Subcutaneous adipose tissue (tissue), 4 donors: ENCODE measurements around the gene SLC30A1. TPM values are rescaled to one million over a fixed set of nuclear protein-coding genes. Genes with fewer than 3 reads are reported as not detected.

Source experiments
- CTCF ChIP-seq: fragments of 450-650 bp; IDR thresholded peaks from one replicate; pipeline ENCODE4 v1.5.1; 2016; ENCODE audit warnings: low read depth, mild to moderate bottlenecking, control low read depth, antibody characterized with exemption, moderate library complexity
- total RNA-seq, 4 donors: library from RNA; depleted of rRNA; stranded (reverse); fragments of >200 nt; gene quantifications; one replicate each; pipeline ENCODE4 v1.1.0, GENCODE V29; 2016

SLC30A1 gene
- total RNA-seq, 4 donors from 2014 or later = 17.1 to 43.7 (median 26.6) TPM

DNA sequence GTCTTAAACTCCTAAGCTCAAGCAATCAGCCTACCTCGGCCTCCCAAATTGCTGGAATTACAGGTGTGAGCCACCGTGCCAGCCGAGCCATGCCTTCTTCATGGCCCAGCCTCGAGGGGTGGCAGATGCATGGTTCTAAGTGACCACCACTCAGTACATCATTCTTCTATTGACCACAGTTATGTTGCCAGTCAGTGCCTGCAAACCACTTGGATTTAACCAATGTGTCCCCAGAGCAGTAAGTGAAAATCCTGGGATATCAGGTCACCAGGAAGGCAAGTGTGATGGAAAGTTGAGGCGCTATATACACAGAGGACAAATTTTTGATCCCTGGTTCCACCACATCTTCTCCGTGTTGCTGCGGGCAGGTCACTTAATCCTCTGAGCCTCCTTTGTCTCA is 50.0 kb downstream of the SLC30A1 start:
- no peak for TF ChIP-seq CTCF

DNA sequence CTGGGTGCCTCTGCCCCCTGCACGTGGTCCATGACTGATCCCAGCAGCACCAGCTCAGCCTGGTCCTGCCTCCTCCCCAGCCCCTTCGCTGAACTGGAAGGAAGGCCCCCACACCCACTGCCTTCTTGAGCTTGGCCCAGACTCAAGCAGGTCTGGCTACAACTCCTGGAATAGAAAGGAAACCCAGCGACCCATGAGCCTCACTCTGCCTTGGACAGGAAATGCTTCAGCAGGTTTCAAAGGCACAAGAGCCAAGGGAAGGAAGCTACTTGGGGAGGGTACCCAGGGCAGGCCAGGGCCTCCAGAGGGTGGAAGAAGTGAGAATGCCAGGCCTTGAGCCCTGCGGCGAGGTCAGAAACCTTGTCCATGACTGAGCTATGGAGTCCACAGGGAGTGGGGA is 51.1 kb downstream of the SLC30A1 start:
- no peak for TF ChIP-seq CTCF

DNA sequence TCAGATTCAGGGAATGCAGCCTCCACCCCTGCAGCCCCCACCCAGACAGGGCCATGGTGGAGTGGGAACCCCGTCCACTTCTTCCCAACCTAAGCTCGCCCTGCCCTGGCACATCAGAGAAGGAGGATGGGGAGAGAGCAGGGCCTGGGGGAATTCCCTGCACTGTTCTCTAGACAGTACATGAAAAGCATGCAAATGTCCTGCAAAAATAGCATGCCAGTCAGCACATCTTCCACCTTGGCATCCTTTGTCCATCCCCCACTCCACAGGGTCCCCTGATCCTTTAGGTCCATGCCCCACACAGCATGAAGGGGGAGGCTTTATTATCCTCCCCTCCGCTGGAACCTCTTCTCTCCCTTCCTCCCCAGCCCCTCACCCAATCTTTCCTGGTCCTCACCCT is 52.0 kb downstream of the SLC30A1 start:
- no peak for TF ChIP-seq CTCF

DNA sequence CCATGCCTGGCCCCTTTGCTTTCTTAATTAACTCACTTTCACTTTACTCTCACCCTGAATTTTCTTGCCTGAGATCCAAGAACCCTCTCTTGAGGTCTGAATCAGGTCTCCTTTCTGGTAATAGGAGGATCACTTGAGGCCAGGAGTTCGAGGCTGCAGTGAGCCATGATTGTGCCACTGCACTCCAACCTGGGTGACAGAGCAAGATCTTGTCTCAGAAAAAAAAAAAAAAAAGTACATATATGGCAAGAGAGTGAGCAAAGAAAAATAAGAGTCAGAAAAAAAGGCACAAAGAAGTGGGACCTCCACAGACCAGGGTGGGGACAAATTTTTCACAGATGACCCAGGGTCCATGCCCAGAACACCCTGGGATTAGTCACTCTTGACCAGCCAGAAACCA is 52.9 kb downstream of the SLC30A1 start:
- no peak for TF ChIP-seq CTCF

GRCh38 chr1:211525101-211525676 is 53.8 kb downstream of the SLC30A1 start:
- no peak for TF ChIP-seq CTCF

- TF ChIP-seq CTCF = no peak
Measured at GRCh38 chr1:211524521-211524920, 54.4 kb downstream of the SLC30A1 start.

- no peak for TF ChIP-seq CTCF
Measured at GRCh38 chr1:211522804-211523203, 56.2 kb downstream of the SLC30A1 start.

Other genes with a start within 250 kb of the SLC30A1 start
- under 1 TPM in 2 of 4 donors, not detected in 2; 0.22 to 0.34 TPM for gene RD3, start 87.0 kb downstream of the SLC30A1 start, total RNA-seq
- gene NEK2, start 96.5 kb upstream of the SLC30A1 start, total RNA-seq = 1 to 10 TPM in 1 of 4 donors, under 1 TPM in 1, not detected in 2; 0.68 to 1.1 TPM